GM18873 (cell line): ENCODE results near the gene ZNF14.
"Not testable (repeated sequence)": the region's sequence is repeated elsewhere in the genome, so short reads cannot be mapped to it uniquely, and the experiment has no call there.

Experiments
- ATAC-seq: cut with Tn5 transposase; IDR thresholded peaks from one replicate; pipeline ENCODE4 v1.9.1; 2021; ENCODE audit warnings: mild to moderate bottlenecking, moderate library complexity, moderate number of reproducible peaks; ENCODE audit not compliant: unreplicated experiment, low FRiP score

Gene ZNF14

DNA sequence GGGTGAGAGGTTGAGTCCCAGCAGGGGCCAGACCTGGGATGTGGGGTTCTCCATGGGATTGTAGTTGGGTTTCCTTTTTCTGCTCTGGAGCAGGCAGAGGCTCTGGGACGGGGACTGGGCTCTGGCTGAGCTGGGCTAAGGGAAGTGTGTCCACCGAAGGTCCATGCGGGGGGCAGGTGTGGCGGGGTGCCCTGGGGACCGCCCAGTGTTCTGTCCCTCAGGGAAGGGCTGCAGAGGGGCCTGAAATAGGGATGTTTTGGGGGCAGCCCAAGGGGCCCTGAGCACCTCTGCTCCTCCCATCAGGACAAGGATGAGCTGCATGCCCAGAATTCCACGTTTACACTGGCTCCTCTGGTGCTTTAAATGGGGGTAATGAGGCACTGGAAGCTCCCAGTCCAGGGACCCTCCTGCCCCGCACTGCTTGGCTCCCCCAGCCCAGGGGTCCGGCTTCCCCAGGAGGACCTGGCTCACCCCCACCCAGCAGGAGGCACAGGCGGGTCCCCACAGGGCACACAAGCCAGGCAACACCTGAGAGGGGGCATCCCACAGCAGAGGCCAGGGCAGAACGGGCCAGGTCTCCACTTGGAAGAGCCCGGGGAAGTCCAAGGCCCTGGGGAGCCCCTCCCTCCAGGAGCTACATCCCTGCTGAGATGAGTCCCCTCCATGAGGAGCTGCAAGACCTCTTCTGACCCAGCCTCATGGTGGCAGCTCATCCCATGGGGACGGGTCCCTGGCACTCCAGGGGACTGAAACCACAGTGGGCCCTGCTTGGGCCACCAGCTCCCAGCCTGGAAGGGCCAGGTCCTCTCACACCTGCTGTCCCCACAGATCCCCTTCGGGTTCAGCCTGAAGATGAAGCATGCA, 14.7 kb upstream of the ZNF14 start:
- ATAC-seq: no peak

DNA sequence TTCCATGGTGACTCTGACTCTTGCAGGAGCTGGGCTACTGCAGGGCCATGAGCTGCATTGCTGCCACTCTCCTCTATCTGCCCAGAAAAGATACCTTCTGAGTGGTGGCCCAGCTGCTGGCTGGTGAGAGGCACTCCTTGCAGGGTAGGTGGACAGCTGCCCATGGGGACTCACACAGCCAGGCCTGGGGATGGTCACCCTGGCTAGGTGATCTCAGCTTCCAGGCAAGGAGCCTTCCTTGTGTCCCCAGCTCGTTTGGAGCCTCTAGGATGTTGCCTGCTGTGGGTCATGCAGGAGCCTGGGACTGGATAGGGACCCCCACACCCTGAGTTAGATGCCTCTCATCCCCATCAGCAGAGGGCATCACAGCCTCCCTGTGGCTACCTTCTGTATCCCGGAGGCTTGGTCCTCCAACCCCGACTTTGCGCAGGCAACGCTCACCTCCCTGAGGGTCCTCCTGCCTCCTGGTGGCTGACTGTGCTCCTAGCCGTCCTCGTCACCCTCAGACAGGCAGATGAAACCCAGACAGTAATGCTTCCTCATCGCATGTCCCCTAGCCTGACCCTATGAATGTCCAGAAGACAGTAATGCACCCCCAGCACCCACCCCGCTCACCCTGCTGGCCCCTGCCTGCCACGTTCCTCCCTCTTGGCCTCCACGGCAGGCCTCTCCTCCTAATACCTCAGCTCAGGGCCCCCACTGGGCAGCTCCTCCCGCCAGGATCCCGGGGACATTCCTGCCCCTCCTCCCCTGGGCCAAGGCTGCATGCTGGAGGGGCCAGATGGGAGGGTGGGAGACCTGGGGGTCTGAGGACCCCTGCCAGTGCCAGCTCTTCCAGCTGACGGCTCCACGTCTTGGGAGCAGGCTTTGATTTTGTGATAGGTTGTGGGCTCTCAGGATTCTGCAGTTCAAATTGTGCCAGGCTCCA, 13.6 kb upstream of the ZNF14 start:
- ATAC-seq: no peak

DNA sequence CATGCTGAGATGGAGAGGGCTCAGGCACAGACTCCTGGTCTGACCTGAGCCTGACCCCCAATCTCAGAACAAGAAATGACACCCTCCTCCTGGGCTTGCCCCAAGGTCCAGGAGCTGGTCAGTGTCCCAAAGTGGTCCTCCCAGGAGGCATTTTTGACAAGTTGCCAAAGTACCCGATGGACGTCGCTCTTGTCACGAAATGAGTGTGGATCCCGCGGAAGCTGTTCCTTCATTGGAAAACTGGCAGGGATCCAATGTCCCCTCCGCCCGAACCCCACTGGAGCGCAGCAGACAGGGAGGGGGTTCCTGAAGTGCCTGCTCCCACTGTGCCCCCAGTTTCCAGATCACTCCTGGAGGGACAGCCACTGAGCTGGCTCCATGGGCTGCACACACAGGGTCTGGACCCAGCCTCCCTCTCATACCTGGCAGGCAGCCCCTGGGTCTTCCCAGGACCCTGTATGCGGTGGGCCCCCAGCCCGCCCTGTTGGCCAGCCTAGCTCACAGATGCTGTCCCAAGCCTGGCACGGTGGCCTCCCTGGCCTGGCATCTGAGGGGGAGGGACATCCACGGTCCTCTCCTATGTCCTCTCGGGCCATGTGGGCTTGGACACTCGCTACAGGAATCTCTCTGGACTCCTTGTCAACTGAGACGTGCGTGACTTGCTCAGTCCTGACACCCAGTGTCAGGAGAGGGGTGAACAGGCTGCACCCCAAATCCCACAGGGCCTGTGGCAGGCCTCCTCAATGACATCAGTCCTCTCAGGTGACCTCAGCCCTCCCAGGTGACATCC, 12.8 kb upstream of the ZNF14 start:
- no peak for ATAC-seq

DNA sequence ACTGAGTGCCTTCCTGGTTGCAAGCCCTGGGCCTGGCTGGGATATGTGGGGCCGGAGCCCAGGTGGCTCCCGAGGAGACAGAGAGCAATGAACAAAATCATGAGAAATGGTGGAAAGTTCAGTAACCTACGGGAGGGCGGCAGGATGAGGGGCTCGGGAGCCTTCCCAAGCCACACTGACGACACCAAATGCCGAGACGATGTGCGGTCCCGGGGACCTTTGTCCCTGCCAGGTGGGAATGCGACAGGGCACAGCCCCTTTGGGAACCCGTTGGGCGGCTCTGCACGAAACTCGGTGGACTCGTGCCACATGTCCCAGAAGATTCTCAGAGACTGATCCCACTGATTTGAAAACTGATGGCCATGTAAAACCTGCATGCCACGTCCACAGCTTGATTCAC, 11.7 kb upstream of the ZNF14 start:
- ATAC-seq: no peak

DNA sequence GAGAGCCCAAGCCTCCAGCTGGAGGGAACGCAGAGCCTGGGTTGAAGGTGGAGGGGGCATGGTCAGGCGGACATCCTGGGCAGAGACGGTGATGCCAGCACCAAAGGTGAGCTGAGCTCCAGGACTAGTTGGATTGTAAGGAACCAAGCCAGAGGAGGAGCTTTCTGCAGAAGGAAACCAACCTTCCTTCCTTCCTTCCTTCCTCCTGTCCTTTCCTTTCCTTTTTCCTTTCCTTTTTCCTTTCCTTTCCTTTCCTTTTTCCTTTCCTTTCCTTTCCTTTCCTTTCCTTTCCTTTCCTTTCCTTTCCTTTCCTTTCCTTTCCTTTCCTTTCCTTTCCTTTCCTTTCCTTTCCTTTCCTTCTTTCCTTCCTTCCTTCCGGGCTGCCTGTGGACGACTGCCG, 11.0 kb upstream of the ZNF14 start:
- ATAC-seq: not testable (repeated sequence)

DNA sequence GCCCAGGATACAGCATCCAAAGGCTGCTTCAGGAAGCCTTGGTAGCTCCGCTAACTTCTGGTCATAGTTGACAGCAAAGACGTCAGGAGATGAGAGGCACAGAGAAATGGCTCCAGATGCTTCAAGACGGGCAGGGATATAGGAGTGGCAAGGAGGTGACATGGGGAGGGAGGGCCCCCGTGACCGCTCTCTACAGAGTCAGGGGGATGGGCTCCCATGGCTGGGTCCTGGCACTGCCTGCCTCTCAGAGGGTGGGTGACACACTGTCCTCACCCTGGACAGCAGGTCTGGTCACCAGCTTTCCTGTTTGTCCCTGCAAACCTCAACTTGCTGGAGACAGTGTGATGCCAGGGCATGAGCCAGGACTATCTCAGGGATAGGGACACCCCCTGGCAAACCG, 10.3 kb upstream of the ZNF14 start:
- ATAC-seq: no peak

DNA sequence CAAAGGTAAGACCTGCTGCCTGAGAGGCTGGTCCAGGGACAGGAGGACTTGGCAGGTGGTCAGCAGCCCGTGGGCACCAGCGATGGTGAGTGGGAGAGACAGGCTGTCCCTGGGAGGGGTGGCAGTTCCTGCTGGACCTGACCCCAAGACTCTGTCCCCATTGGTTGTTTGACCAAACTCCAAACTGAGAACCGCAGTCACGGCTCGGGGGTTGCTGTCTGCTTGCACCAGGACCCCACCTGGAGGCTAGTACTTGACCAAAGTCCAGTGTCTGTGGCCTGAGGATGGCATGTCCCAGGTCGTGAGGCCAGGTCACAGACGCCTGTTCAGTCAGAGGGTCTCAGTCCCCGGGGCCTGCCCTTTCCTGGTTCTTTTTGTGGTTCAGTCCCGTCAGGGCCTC, 9.9 kb upstream of the ZNF14 start:
- no peak for ATAC-seq

DNA sequence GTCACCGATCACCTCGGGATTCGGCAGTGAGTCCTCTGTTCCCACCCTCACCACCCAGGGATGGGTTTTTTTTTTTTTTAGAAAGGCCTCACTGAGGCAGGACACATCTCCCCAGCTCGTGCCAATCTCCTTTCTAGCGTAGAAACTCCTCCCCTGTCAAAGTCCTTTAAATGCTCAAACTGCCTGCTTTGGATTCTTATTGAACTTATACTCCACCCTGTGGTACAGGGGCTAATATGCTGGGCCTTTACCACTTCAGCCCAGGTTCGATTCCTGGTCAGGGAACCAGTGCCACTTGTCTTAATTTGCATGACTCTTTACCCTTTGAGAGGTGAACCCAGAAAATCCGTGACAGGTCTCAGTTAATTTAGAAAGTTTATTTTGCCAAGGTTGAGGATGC, 8.3 kb upstream of the ZNF14 start:
- no peak for ATAC-seq

DNA sequence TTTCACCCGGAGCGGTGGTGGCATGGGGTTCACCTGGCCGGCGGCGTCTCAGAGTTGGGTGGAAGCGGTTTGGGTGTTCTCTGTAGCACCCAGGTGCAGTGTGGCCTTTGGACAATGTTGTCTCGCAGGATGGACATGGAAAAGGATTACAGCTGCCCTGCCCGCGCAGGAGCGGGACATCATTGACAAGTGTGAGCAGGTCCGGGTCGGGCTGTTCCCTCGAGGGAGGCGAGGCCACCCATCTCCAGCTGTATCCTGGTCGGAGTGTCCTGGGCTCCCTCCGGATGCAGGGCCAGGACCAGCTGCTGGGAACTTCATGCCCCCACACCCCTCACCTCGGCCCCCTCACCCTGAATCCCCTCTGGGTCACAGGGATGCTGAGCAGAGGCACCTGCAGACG, 7.8 kb upstream of the ZNF14 start:
- ATAC-seq: no peak

DNA sequence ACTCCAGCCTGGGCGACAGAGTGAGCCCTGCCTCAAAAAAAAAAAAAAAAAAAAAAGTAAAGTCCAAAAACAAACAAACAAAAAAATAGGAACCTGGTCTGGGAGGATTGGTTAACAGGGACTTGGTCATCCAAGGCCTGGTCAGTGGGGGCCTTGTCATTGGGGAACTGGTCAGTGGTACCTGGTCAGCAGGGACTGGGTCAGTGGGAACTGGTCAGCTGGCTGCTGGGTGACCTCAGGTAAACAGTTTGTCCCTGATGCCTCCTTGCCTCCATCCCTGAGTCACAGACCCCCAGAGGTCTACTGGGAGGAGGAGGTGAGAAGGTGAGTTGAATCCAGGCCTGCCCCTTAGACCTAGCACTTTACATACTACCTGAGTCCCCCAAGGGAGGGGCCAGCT, 5.7 kb upstream of the ZNF14 start:
- ATAC-seq: no peak

DNA sequence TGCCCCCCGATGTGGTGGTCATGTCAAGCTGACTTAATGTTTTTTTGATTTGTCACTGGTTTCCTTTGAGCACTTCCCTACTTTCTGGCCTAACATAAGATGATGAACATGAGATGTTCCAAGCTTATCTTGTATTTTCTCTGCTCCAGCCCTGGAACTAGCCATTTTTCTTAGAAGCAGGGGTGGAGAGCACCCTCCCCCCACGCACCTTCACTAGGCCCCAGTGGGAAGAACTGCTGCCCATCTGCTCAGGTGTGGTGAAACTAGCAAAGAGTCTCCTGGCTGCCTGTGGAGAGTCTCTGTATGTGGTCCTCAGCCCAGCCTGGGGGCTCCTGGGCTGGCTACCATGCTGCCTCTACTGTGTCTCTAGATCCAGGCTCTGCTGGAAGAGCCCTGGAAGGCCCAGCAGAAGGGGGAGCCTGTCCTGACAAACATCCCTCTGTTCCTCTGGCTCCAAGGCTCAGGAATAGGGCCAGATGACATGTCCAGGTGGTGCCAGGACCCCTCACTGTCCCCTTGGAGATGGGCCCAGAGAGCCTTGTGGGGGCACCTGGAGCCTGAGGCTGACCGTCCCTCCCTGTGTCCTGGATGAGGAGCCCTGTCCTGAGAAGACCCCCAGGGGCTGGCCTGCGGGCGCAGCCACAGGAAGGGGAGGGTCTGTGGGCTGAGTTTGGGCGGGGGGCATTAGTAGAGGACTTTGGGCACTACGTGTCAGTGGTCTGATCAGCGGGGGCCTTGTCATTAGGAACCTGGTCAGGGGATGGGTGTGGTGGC, 4.8 kb upstream of the ZNF14 start:
- ATAC-seq: no peak

DNA sequence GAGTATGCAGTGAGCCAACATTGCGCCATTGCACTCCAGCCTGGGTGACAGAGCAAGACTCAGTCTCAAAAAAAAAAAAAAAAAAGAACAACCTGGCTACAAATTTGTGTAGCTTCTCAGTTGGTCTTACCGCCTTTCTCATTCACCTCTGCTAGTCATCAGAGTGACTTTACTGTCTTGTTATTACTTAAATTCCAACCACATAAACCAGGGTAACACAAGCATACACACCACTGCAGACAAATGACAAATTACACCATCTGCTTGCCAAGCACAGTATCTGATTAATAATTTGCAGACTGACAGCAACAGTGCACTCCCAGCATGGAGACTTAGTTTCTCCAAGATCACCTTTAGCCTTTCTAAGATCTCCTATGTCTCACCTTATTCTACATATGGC, 11.0 kb downstream of the ZNF14 start:
- no peak for ATAC-seq

DNA sequence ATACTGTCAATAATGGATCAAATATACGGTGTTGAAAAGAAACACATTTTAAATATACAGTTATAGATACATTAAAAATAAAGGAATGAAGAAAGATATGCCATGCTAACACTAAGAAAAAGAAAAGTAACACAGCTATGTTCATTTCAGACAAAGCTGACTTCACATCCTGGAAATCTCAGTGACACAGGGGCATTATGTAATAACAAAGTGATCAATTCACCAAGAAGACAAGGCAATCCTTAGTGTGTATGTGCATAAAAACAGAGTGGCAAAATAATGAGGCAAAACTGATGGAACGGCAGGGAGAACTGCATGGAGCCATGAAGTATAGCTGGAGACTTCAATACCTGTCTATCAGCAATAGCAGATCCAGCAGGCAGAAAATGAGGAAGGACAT, 13.1 kb downstream of the ZNF14 start:
- ATAC-seq: no peak

DNA sequence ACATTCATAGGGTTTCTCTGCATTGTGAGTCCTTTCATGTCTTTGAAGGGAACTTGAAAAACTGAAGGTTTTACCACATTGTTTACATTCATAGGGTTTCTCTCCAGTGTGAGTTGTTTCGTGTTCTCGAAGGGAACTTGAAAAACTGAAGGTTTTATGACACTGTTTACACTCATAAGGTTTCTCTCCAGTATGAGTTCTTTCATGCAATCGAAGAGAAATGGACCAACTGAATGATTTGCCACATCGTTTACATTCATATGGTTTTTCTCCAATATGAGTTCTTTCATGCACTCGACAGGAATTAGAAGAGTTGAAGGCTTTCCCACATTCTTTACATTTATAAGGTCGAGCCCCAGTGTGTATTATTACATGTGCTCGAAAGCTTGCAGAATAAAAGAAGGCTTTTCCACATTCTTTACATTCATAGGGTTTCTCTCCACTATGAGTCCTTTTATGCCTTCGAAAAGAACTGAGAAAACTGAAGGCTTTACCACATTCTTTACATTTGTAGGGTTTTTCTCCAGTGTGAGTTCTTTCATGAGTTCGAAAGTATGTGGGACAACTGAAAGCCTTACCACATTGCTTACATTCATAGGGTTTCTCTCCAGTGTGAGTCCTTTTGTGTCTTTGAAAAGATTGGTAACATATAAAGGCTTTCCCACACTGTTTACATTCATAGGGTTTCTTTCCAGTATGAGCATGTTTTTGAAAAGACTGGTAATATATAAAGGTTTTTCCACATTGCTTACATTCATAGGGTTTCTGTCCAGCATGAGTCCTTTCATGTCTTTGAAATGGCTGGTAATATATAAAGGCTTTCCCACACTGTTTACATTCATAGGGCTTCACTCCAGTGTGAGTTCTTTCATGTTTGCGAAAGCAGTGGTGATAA, 20.7 kb downstream of the ZNF14 start:
- no peak for ATAC-seq

DNA sequence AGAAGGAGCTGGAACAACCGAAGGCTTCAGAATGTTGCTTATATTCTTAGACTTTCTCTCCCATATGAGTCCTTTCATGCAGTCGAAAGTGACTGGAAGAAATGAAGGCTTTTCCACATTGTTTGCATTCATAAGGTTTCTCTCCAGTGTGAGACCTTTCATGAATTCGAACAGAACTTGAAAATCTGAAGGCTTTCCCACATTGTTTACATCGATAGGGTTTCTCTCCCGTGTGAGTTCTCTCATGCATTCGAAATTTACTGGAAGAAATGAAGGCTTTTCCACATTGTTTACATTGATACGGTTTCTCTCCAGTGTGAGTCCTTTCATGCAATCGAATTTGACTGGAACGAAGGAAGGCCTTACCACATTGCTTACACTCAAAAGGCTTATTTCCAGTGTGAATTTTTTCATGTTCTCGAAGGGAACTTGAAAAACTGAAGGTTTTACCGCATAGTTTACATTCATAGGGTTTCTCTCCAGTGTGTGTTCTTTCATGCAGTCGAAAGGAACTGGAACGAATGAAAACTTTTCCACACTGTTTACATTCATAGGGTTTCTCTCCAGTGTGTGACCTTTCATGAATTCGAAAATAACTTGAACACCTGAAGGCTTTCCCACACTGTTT, 21.5 kb downstream of the ZNF14 start:
- ATAC-seq: no peak

DNA sequence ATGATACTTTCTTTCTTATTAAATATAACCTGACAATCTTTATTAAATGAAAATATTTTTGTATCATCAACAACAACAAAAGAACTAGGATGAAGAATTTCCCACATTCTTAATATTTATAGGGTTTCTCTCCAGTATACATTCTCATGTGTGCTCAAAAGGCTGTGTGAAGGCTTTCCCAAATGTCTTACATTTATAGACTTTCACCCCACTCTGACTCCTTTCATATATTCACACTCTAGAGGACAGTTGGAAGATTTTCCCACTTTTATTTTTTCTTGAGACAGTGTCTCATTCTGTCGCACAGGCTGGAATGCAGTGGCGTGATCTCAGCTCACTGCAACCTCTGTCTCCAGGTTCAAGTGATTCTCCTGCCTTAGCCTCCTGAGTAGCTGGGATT, 22.4 kb downstream of the ZNF14 start:
- no peak for ATAC-seq

DNA sequence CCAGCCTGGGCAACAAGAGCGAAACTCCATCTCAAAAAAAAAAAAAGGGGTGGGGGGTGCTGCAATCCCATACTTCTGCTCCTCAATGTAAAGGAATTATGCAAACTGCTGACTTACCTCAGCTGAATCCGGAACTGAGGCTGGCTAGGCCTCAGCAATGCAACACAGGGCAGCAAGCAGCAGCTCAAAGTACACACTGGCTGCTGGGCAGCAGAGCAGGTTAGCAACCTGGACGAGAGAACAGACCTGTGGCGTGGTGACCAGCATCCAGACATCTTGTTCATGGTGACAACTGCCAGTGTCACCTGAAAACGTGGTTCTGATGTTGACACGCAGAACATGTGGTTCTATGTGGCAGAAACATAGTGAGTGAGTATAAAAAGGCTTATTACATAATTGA, 28.1 kb downstream of the ZNF14 start:
- ATAC-seq: no peak

DNA sequence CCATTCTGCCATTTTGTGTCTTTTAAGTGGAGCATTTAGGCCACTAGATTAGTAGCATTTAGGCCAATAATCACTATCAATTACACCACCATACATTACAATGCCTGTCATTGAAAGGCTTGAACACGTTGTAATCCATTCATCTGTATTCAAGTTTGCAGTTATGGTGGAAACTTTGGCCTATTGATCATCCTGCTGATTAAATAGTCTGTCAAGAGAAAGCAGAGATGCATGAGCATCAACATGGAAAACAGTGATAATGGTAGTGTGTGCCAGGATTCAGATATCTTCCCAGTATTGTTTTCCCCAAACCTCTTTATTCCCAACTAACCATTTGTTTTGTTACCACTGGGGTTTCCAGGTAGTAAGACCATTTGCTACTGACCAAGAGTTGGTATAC, 32.4 kb downstream of the ZNF14 start:
- ATAC-seq: not testable (repeated sequence)

DNA sequence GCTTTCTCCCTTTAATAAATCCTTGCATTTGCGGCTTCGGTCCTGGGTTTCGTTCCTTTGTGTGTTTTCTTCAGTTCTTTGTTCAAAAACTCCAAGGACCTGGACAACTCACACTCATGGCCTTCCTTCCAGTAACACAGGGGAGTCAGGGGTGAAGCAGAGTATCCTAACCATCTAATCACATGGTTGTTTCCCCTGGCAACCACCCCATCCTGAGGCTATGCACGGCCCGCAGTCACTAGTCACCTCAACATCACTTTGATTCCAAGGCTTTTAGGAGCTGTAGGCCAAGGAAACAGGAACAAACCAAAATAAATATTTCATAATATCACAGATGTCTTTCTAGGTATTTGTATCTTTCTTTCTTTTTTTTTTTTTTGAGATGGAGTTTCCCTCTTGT, 35.3 kb downstream of the ZNF14 start:
- no peak for ATAC-seq
